OCI-LY7 (cell line): ENCODE data around the gene GPR75. TPM values are rescaled to one million over a fixed set of nuclear protein-coding genes. Genes with fewer than 3 reads are reported as not detected.

Source experiments
- BruUV-seq: library from RNA; stranded (reverse); fragments of 400-500 nt; replicated peaks from 2 replicates; lab custom pipeline; 2021; lab: Mats Ljungman, UMichigan
- CTCF ChIA-PET: fragments of 300-600 bp; sonication (Branson Sonifier 250); formaldehyde crosslinking; loops from one replicate; lab custom pipeline; 2022; ENCODE audit warnings: antibody characterized with exemption; ENCODE audit not compliant: unreplicated experiment; lab: Charles Lee
- POLR2A ChIA-PET: fragments of 300-600 bp; sonication (Branson Sonifier 250); formaldehyde crosslinking; loops from one replicate; lab custom pipeline; 2022; ENCODE audit warnings: antibody characterized with exemption; lab: Charles Lee
- DNase-seq: peaks from one replicate; pipeline ENCODE4 v3.0.0-alpha.2; 2015; ENCODE audit warnings: low spot score
- H2AFZ ChIP-seq: fragments of 200-600 bp; sonication (generic), shearing (Covaris generic); 2 replicates; pipeline ENCODE4 v1.6.1; 2014; ENCODE audit warnings: mild to moderate bottlenecking, antibody characterized with exemption, low read length, moderate library complexity
- H3K27ac ChIP-seq: fragments of 200-600 bp; sonication (generic); 2 replicates; pipeline ENCODE4 v1.5.1; 2014; ENCODE audit warnings: mixed run types, low read depth, mild to moderate bottlenecking, moderate library complexity, low read length, inconsistent platforms; ENCODE audit not compliant: poor library complexity, severe bottlenecking
- H3K36me3 ChIP-seq: fragments of 200-600 bp; sonication (generic); 2 replicates; pipeline ENCODE4 v1.6.1; 2014; ENCODE audit warnings: mild to moderate bottlenecking, antibody characterized with exemption, low read length, moderate library complexity, mixed read lengths; ENCODE audit not compliant: insufficient read depth
- H3K4me1 ChIP-seq: fragments of 200-600 bp; sonication (generic); 2 replicates; pipeline ENCODE4 v1.5.1; 2014; ENCODE audit warnings: mild to moderate bottlenecking, low read length; ENCODE audit not compliant: insufficient read depth, poor library complexity, severe bottlenecking
- H3K4me2 ChIP-seq: fragments of 200-600 bp; sonication (generic); 2 replicates; pipeline ENCODE4 v1.6.1; 2014; ENCODE audit warnings: mild to moderate bottlenecking, low read length
- H3K4me3 ChIP-seq: fragments of 200-600 bp; sonication (generic); 2 replicates; pipeline ENCODE4 v1.5.1; 2014; ENCODE audit warnings: mild to moderate bottlenecking, low read depth, low read length; ENCODE audit not compliant: poor library complexity, severe bottlenecking
- H3K79me2 ChIP-seq: fragments of 200-600 bp; sonication (generic); 2 replicates; pipeline ENCODE4 v1.6.1; 2016; ENCODE audit warnings: low read depth, mild to moderate bottlenecking, low read length, moderate library complexity, mixed read lengths; ENCODE audit not compliant: insufficient read depth
- H3K9me2 ChIP-seq: fragments of 200-600 bp; sonication (generic); 2 replicates; pipeline ENCODE4 v1.6.1; 2016; ENCODE audit warnings: mild to moderate bottlenecking, low read length, mixed read lengths; ENCODE audit not compliant: insufficient read depth
- H3K9me3 ChIP-seq: fragments of 200-600 bp; sonication (generic); 2 replicates; pipeline ENCODE4 v1.6.1; 2014; ENCODE audit warnings: mild to moderate bottlenecking, mixed run types, low read length, mixed read lengths
- H4K20me1 ChIP-seq: fragments of 200-600 bp; sonication (generic); 2 replicates; pipeline ENCODE4 v1.6.1; 2014; ENCODE audit warnings: mild to moderate bottlenecking, antibody characterized with exemption, low read length, moderate library complexity, mixed read lengths; ENCODE audit not compliant: insufficient read depth
- CTCF ChIP-seq: fragments of 200-600 bp; sonication (generic); conservative IDR thresholded peaks from 2 replicates; pipeline ENCODE4 v1.5.1; 2014; ENCODE audit warnings: mild to moderate bottlenecking, antibody characterized with exemption, low read length, moderate library complexity, mixed read lengths
- EZH2phosphoT487 ChIP-seq: fragments of 200-600 bp; sonication (generic); IDR thresholded peaks from 2 replicates; pipeline ENCODE4 v1.6.1; 2018; ENCODE audit warnings: low read depth, borderline replicate concordance, mild to moderate bottlenecking, mixed run types, antibody characterized with exemption, low read length, moderate library complexity, mixed read lengths
- intact Hi-C: fragments of 100-400 bp; cut with micrococcal nuclease; formaldehyde crosslinking; loops from one replicate; pipeline ENCODE4 v1.10.0; 2022; ENCODE audit not compliant: unreplicated experiment
- total RNA-seq, 2 experiments: library from RNA; depleted of rRNA in 1 of 2; stranded (reverse); fragments of >200 nt in 1 of 2; shearing (Covaris generic) in 1 of 2; gene quantifications; 2 replicates each; pipeline ENCODE4 v1.2.3, GENCODE V29; 2014 to 2022

GPR75 gene
- total RNA-seq, 2 experiments from 2014 or later, result 4.8 to 5.7 TPM

- no peak overlapping the region for H3K27ac ChIP-seq
- no peaks in the 10 kb centered on the region for H3K9me2 ChIP-seq
- H3K4me2 ChIP-seq, result no peak overlapping the region
- H4K20me1 ChIP-seq, result no peaks in the 10 kb centered on the region
- intact Hi-C loops, result loop anchor here (10.0 kb wide), 1 partner anchor 395 kb away; no protein-coding TSS in a partner anchor
- H3K9me3 ChIP-seq, result no peaks in the 10 kb centered on the region
- no peaks in the 10 kb centered on the region for H3K79me2 ChIP-seq
- no peak for DNase-seq
- no peak for TF ChIP-seq EZH2phosphoT487
- TF ChIP-seq CTCF, result no peak
- H3K4me3 ChIP-seq, result no peak overlapping the region
- POLR2A ChIA-PET, result interaction anchor here (0.7 kb wide), 1 partner anchor 645 kb away, joined by 4 read pairs; no protein-coding TSS in a partner anchor
- CTCF ChIA-PET, result interaction anchor here (0.6 kb wide), 2 partner anchors 109 to 566 kb away, joined by 3 to 8 read pairs; no protein-coding TSS in a partner anchor
- peaks cover 42% of the 10 kb centered on the region for H3K36me3 ChIP-seq
- no peaks in the 10 kb centered on the region for H3K4me1 ChIP-seq
- BruUV-seq, result no TSS peak
- no peak overlapping the region for H2AFZ ChIP-seq
These were observed 40.1 kb downstream of the GPR75 start for GRCh38 chr2:53819634-53820033.

- H3K27ac ChIP-seq, result no peak overlapping the region
- H2AFZ ChIP-seq, result no peak overlapping the region
- TF ChIP-seq CTCF, result no peak
- TF ChIP-seq EZH2phosphoT487, result no peak
- H3K9me2 ChIP-seq, result no peaks in the 10 kb centered on the region
- no peak overlapping the region for H3K4me3 ChIP-seq
- H4K20me1 ChIP-seq, result no peaks in the 10 kb centered on the region
- no peaks in the 10 kb centered on the region for H3K79me2 ChIP-seq
- BruUV-seq, result no TSS peak
- intact Hi-C loops, result no loop called here
- no peaks in the 10 kb centered on the region for H3K9me3 ChIP-seq
- peaks cover 48% of the 10 kb centered on the region for H3K36me3 ChIP-seq
- CTCF ChIA-PET, result interaction anchor here (0.6 kb wide), 1 partner anchor 109 kb away, joined by 8 read pairs; no protein-coding TSS in a partner anchor
- POLR2A ChIA-PET, result interaction anchor here (0.7 kb wide), 1 partner anchor 645 kb away, joined by 4 read pairs; no protein-coding TSS in a partner anchor
- no peaks in the 10 kb centered on the region for H3K4me1 ChIP-seq
- H3K4me2 ChIP-seq, result no peak overlapping the region
- no peak for DNase-seq
These were observed 40.8 kb downstream of the GPR75 start for GRCh38 chr2:53818854-53819435.

DNA sequence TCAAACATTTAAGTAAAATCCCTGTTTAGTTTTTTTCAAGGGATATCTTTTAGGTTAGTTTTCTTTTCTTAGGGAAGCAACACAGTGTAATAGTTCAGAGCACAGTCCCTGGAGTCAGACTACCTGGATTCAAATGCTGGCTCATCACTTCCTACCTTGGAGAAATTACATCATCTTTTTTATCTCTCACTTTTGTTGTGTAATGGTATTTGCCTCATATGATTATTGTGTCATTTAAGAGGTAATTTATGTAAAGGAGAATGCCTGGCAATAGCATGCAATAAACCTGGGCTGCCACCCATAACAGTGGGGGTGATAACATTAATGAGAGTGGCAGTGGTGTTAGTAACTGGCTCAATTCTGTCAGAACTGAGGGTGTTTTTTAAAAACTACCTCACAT is 46.6 kb downstream of the GPR75 start:
- BruUV-seq, result no TSS peak
- intact Hi-C loops, result no loop called here
- TF ChIP-seq EZH2phosphoT487 (no peak), CTCF (no peak)
- no peaks in the 10 kb centered on the region for H3K79me2 ChIP-seq
- H4K20me1 ChIP-seq, result no peaks in the 10 kb centered on the region
- no peaks in the 10 kb centered on the region for H3K4me1 ChIP-seq
- H3K4me2 ChIP-seq, result no peak overlapping the region
- peaks cover 77% of the 10 kb centered on the region for H3K36me3 ChIP-seq
- H2AFZ ChIP-seq, result no peak overlapping the region
- no peak overlapping the region for H3K4me3 ChIP-seq
- no peak overlapping the region for H3K27ac ChIP-seq
- no peak for DNase-seq
- CTCF ChIA-PET, result no interaction called here
- no peaks in the 10 kb centered on the region for H3K9me3 ChIP-seq
- POLR2A ChIA-PET, result interaction anchor here (0.7 kb wide), 1 partner anchor 64 kb away, joined by 4 read pairs; no protein-coding TSS in a partner anchor
- H3K9me2 ChIP-seq, result no peaks in the 10 kb centered on the region
